GM18870 (cell line): ENCODE data around the gene MUC6.

ENCODE experiments used
- ATAC-seq: cut with Tn5 transposase; IDR thresholded peaks from one replicate; pipeline ENCODE4 v1.9.1; 2021; ENCODE audit warnings: moderate library complexity; ENCODE audit not compliant: unreplicated experiment

The MUC6 gene

DNA sequence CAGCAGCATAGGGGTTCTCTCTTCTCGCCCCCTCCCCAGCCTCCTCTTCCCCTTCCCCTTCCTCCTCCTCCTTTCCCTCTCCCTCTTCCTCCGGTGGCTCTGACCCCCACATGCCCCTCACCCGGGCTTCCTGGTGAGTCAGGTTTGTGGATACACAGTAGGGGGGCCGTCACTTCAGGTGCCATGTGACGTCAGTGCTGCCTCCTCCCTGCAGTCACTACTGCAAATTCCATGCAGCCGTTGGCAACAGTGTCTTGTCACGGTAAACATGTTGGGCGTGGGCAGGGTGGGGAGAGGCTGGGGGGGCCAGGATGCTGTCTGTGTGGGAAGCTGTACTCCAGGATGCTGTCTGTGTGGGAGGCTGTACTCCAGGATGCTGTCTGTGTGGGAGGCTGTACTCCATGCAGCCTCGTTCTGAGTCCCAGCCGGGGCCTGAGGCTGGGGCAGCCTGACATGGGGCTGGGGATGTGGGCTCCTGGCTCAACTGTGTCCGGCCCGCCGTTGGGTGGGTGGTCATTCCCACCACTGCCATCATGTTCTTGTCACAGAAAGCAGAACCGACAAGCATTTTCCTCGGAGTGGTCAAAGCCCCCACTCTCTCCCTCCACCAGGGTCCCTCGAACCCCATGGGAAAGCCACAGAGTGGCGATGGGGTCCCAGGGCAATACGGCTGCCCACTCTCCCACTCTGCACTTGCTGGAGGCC lies 35.8 kb upstream of the MUC6 start:
- no peak for ATAC-seq

DNA sequence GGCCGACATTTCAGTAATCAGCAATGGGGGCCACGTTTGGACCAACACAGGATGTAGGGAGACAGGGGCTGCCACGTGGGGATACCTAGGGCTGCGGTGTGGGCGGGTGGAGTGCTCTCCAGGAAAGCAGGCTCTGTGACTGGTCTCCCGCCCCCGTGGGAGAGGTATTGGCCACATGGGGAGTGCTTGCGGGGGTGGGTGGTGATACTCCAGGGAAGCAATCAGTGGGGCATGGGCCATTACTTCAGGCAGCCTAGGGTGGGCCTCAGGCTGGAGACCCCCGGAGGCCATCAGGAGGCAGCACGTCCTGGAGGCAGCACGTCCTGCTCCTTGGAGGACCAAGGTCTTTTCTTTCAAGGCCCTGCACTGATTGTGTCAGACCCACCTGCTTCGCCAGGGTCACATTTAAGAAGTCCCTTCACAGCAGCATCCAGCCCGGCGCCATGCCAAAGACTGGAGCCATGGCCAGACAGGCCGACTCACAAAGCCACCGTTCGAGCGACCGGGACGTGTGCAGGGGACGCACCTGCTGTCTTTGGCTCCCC lies 35.1 kb upstream of the MUC6 start:
- ATAC-seq = no peak

DNA sequence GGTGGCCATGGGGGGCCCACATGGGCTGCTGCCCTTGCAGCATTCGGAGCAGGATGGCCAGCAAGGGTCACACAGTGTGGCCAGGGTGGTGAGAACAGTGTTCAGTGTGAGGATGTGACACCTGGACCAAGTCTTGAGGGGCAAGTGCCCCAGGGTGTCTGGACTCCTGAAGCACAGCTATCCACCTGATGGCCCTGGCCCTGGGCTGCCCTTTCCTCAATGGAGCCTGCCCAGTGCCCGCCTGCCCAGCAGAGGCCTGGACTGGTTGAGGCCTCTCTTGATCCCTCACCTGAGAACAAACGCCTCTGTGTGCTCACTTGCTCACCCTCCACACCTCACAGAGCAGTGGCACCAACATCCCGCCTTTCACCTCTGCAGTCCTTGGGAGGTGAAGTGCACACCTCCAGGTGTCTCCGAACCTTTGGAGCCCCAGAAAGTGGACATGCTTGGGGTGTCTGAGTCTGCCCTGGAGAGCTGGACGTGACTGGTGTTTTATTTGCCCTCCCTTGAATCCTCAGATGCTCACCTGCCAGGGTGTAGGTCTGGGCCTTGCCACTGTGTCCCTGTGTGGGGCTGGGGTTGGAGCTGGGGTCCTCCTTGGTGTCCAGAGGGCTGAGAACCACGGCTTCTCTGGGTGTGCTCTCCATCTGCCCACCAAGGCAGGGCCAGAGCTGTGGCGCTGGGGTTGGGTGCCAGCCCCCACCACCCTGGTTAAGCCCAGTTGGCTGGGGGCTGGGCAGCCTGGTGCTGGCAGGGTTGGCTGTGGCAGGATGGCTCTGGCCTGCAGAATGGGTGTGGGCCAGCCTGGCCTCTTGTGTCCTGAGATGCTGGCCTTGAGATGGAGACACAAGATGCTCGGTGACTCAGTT lies 34.3 kb upstream of the MUC6 start:
- no peak for ATAC-seq

DNA sequence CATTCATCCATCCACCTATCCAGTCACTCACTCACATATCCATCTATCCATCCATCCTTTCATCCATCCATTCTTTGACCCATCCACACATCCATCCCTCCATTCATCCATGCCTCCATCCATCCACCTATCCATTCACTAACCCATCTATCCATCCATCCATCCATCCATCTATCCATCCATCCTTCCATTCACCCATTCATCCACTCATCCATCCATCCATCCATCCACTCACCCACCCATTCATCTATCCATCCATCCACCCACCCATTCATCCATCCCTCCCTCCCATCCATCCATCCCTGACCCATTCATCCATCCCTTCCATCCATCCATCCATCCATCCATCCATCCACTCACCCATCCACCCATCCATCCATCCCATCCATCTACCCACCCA lies 33.2 kb upstream of the MUC6 start:
- ATAC-seq = no peak

DNA sequence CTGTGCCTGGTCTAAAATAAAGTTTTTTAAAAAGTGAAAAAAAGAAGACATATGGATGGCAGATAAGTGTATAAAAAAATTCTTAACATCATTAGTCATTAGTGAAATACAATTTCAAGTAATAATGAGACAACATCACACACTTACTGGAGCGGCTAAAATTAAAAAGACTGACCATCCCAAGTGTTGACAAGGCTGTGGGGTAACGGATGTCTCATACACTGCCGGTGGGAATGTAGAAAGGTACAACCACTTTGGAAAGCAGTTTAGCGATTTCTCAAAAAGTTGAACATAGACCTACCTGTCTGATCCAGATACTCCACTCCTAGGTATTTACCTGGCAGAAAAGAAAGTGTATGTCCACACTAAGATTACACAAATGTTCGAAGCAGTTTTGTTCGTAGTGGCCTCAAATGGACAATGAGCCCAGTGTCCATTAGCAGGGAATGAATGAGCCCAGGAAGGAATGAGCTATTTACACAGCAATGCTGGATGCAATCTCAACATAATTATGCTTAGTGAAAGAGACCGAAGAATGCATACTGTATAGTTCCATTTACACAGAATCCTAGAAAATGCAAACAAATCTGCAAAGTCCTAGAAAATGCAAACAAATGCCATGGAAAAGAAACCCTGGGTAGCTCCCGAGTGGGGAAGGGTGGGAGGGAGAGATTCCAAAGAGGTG lies 31.4 kb upstream of the MUC6 start:
- ATAC-seq = no peak

DNA sequence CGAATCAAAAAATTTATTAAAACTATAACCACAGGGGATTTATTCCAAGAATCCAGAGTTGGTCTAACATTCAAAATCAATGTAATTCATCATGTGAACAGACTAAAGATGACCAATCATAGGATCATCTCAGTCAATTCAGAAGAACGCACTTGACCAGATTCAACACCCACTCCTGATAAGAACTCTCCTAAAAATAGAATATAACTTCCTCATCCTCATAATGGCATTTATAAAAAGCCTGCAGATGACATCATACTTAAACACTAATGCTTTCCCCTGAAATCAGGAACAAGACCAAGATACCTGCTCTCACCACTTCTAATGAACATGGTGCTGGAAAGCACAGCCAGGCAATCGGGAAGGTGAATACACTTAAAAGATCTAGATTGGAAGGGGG lies 27.6 kb upstream of the MUC6 start:
- no peak for ATAC-seq

DNA sequence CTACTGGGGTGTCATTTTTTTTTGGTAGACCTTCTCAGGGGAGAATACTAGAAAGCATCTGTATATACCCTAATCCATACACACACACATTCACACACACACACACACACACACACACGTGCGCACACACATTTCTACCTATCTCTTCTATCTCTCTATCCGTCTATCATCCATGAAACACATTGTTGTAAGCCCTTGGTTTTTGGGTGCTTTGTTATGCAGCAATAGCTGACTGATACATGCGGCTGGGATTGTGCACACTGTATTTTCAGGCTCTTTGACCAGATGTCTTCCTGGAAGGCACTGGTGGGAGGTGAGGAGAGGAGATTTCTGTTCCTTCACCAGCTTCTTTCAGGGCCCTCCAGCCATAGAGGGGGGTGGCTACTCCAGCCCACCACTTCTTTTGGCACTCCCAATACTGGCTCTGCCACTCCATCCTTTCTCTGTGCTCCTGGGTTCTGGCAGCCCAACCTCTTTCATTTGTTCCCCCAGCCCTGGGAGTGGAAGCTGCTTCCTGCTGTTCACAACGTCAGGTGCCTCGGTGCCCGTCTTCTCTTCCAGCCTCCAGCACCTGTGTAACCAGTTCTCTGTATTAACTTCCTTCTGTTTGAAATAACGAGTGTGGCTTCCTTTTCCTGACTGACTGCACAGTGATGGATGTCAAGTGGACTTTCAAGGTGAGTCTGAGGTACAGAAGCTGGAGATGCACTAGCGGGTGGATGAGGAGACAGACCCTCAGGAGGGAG lies 25.7 kb upstream of the MUC6 start:
- no peak for ATAC-seq

DNA sequence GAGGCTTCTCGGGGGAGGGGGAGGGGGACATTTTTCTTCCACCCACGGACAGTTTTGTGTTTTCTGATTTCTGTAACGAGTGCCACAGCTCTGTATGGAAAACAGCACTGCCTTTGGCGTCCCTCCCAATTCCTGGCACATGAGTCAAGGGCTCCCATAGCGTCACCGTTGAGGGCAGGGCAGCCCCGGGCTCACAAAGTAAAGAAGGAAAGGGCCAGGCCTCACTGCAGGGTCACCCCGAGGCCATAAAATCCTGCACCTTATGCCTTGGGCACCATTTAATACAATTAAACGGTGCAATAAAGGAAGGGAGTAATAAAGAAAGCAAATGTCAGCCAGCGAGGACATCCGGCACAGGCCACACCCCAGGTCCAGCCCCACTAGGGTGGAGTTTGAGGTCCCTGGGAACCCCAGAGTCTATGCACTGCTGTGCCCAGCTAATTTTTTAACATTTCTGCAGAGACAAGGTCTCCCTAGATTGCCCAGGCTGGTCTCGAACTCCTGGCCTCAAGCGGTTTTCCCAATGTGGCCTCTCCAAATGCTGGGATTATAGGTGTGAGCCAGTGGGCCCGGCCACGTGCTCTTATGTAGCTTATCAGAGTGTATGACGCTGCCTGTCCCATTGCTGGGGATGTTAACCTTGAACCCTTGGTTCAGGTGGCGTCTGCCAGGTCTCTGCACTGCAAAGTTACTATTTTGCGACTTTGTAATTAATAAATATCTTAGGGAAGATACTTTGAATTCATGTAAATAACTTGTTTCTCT lies 24.5 kb upstream of the MUC6 start:
- ATAC-seq = no peak

DNA sequence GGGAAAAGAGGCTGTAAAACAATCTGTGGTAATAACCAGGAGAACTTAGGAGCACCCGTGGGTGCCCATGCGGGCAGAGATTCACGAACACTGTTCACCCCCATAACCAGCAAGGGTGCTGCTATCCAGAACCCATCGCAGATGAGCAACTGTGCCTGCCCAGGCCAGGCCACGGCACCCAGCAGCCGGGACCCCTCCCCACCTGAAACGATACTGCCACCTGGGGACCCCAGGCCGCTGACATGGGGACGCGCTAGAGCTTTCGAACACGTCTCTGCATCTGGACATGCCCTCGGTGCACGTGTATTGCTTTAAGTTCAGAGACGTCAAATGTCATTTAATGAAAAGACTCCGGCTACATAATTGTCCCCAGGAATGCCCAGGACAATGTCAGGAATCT lies 23.9 kb upstream of the MUC6 start:
- no peak for ATAC-seq

DNA sequence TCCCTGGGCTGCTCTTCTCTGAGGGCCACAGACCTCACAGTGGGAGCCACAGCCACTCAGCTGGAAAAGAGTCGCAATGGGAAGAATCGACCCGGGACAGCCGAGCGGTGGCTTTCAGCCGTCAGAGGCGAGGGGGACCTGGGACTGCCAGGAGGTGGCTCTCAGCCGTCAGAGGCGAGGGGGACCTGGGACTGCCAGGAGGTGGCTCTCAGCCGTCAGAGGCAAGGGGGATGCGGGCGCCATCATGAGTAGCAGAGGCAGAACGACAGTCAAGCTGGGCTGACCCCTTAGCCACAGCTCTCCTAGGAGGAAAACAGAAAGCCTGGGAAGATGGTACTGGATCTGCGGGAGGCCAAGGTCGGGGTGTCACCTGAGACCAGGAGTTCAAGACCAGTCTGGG lies 23.2 kb upstream of the MUC6 start:
- ATAC-seq = no peak

DNA sequence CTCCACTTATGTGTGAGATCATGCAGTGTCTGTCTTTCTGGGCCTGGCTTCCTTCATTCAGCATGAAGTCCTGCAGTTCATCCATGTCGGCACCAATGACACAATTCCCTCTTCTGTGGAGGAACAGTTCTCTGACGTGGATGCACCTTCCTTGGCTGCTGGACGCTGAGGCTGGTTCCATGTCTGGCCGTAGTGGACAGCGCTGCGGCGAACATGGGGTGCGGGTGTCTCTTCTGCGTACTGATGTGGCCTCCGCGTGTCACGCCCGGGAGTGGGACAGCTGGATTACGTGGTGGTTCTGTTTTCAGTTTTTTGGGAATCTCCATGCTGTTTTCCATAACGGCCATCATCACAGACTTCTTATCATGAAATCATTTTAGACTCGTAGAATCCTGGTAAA lies 21.3 kb upstream of the MUC6 start:
- ATAC-seq = no peak

DNA sequence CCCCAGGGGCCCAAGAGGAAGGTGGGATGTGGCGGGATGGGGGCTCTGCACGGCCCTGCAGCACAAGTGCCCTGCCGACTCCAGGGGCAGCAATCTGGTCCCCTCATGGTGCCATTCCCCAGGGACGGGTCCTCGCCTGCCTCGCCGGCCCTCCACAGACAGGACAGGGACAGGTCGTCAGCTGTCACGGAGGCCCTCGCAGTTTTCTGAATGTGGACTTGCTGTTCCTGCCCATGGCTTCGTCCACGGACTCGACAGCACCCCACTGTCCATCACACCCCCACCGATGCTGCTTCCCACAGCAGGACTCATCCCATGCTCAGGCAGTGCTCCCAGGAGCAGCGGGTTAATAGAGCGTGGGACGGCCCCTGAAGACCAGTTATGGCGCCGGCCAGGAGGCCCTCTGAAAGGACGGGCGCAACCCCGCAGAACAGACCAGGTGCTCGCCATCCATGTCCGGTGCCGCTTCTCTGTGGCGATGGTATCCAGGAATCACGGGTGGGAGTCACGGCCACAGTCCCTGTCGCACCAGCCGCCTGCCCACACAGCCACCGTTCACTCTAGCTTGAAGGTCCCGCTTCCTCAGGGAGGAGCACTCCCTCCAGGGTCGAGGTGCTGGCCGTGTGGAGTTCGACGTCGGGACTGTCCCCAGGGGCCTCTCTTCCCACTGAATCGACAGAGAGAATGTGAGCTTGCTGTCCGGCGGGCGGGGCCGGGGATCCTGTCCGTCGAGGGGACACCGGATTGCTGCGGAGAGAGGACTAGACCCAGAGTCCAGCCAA lies 19.7 kb upstream of the MUC6 start:
- no peak for ATAC-seq

DNA sequence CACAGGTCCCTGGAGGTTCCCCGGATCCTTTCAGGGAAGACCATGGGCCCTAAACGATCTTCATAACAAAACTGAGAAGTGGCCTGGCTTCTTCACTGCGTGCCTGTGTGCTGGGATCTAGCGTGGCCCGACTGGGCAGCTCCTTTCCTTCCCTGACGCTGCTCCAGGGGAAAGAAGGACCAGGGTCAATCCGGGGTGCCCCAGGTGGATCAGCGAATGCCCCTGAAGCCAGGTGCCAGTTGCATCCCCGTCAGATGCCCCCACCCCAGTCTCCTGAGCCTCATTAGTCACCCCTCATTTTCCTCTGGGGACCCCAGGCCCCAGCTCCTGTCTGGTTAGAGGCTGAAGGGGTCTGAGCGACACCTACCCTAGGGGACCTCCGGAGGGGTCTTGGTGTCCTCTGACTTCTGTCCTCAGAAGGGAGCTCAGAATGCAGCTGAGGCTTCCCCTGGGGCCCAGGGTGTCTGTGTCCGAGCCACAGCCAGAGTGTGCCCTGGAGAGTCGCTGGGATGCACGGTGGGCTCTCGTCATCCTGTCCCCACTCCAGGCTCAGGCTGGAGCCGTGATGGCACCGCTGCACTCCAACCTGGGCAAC lies 18.7 kb upstream of the MUC6 start:
- no peak for ATAC-seq

DNA sequence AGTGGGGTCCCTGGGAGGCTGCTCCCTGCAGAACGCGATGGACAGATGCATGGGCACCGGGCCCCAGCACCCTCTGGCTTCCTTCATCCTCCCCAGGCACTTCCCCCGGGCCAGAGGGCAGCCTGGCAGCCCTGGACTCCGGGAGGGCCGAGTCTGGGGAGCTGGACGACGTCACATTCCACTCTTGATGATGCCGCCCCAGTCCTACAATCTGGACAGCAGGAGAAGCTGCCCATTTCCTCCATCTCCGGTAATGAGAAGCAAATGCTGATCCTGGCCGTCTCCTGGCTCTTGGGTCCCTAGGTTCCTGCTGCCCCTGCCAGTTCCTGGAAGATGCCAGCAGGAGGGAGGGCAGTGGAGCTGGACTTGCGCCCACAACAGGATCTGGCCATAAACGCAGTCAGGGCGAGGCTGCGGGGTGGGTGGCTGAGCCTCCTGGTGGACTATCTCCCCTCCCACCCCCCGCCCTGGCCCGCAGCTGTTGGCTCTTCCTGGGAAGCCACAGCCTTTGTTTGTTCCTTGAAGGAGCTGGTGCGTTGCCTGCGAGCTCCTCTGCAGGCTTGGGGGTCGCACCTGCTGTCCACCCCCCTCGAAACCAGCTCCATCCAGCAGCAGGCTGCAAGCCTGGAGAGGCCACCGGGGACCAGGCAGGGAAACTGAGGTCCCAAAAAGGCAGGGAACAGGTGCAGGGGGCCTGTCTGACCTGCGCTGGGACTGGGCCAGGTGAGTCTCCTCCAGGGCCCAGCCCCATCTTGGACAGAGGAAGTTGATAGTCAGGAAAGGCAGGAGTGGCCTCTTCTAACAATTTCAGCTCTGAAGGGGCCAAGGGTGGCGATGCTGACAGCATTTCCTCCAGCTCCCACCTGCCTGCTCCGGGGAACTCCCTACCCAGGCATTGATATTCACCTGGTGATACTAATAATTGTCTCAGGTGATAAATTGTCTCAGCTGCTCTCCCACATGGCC lies 17.9 kb upstream of the MUC6 start:
- no peak for ATAC-seq

DNA sequence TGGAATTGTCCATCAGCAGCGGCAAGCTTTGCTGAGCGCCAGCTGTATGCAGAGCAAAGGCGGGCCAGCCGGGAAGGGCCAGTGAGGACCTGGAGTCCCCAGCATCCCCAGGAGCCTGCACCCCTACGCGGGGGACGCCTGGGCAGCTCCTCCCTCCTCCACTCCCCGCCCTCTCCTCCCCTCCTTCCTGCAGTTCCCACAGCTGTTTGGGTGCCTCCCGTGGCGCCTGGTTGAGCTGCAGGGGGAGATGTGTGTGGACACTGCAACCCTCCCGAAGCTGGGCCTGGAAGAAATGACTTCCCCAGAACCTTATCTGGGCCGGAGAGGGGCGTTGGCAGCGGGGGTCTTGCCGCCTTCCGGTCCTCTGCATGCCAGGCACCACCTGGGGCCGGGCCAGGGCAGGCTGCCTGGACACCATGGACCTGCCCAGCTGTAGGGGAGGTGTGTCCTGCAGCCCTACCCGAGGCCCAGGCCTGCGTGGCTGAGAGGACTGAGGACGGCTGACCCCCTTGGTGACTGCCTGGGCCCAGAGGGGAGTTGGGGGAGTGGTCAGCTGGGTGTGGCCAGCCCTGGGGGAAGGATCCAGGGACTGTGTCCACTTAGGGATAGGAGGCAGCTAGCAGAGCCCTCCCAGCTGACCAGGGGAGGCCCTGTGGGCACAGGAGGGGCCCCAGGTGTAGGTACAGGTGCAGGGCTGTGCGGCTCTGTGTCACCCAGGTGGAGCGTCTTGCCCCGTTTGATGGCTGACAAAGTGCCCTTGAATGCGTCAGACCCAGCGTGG lies 16.8 kb upstream of the MUC6 start:
- ATAC-seq = no peak

DNA sequence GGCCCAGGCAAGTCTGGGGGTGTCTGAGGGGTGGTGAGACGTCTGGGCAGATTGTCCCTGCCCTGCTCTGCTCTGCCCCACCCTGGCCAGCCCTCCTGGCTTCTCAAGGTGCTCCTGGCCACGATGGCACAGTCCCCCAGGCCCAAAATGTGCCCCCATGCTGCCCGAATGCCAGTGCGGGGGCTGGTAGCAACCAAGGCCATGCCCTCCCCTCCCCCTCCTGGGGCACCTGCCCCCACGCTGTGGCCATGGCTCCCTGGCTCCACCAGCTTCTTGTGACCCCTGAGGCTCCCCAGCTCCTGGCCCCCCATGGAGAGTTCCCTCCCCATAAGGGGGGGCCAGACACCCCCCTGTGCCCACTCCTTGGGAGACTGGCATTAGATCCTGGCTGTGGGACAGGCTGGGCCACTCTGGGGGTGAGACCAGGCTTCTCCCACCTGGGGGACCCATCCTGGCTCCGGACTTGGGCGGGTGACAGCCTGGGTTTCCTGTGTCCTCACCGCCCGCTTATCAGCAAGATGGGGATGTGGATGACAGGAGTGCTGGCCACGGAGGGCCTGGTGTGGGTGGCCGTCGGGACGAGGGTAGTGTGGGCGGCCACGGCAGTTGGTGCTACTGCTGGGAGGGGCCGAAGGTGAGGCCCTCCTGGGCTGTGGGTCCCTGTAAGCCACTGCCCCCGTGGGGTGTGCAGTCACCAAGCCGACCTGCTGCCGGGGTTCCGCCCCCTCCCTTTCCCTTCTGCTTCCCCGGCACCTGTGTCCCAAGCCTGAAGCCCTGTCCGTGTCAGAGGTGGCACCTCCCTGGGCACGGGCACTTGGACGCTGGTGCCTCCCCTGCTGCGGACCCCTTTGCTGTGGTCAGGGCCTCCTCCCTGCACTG lies 15.9 kb upstream of the MUC6 start:
- ATAC-seq = no peak
